GM12873 (cell line): ENCODE measurements around the gene C22orf31.

Source experiments
- TF ChIP-seq, protein P1 (sequence below): IDR thresholded peaks from 2 replicates; pipeline ENCODE4 v1.5.1; 2012; ENCODE audit warnings: low read depth, mild to moderate bottlenecking, moderate library complexity, low read length, control low read depth; ENCODE audit not compliant: insufficient read depth; ENCODE audit errors: missing control alignments

C22orf31 gene

DNA sequence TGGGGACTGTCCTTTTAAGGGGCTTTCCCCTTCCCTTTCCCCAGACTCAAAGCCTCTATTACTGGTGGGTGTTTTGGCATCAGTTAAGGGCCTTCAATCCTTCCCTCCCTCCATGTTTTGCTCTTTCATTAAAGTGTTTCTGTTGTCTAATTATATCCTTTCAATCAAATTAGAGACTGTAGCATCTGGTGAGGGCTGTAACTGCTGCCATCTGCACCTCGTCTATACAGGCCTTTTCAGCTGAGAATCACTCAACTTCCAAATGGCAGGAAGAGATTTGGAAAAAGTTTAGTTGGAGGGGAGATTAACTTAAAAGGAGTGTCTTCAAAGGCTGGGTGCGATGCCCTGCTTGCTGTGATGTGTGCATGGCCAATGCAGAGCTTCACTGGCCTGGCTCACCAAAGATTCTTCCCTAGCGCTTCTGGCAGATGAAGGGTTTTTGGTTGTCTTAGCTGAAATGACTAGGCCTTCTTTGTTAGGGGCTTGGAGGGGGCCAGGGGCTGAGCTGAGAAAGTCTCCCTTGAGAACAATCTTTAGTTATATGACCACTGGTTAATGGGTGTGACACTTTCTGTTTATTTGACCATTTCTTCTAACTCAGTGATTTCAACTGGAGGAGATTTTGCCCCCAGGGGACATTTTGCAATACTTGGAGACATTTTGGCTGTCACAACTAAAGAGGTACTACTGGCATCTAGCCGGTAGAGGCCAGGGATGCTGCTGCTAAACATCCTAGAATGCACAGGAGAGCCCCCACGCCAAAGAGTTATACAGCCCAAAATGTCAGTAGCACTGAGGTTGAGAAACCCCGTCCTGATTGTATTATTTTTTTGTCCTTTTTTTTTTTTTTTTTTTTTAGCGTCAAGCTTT, 18.7 kb upstream of the C22orf31 start:
- TF ChIP-seq, protein P1, sequence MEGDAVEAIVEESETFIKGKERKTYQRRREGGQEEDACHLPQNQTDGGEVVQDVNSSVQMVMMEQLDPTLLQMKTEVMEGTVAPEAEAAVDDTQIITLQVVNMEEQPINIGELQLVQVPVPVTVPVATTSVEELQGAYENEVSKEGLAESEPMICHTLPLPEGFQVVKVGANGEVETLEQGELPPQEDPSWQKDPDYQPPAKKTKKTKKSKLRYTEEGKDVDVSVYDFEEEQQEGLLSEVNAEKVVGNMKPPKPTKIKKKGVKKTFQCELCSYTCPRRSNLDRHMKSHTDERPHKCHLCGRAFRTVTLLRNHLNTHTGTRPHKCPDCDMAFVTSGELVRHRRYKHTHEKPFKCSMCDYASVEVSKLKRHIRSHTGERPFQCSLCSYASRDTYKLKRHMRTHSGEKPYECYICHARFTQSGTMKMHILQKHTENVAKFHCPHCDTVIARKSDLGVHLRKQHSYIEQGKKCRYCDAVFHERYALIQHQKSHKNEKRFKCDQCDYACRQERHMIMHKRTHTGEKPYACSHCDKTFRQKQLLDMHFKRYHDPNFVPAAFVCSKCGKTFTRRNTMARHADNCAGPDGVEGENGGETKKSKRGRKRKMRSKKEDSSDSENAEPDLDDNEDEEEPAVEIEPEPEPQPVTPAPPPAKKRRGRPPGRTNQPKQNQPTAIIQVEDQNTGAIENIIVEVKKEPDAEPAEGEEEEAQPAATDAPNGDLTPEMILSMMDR: no peak

DNA sequence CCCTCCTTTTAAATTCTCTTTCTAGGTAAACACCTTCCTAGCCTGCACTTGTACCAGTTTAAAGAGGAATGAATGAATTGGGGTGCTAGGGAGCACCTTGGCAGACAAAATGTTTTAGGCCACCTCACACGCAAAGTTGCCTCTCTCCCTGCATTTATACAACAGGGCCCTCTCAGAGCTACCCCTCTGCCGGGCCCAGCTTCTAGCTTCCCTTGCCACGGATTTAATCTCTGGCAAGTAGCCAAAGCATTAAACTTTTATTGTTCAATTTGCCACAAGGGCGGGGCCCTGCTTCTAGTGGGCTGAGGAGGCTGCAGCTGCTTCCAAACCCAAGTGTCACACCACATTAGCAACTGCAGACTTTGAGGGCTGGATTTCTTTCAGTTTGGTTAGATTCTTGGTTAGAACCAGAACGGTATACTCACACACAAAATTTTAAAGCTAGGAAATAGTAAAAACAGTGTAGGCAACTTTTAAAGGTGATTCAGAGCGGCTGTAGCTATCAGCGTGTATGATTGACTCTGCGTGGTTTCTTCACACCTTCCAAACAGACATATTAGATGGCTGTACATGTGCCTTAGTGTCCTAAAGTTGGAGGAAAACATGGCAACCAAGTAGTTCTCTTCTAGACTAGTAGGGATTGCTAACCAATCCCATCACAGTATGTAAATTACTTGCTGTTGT, 17.7 kb upstream of the C22orf31 start:
- TF ChIP-seq, protein P1: no peak

DNA sequence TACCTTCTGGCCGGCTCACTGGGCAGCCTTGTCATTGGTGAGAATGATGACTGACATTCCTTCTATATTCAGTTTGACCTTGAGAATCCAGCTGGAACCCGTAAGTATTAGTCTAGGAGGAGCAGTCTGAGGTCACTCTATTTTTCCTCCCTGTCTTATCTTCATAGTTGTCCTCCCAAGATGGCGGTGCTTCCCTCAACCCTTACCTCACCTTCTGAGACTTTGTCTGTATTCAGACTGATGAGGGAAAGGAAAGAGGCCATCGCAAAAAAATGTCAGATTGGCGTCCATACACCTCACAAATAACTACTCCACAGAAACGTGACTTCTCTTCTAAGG, 17.2 kb upstream of the C22orf31 start:
- TF ChIP-seq, protein P1: no peak

DNA sequence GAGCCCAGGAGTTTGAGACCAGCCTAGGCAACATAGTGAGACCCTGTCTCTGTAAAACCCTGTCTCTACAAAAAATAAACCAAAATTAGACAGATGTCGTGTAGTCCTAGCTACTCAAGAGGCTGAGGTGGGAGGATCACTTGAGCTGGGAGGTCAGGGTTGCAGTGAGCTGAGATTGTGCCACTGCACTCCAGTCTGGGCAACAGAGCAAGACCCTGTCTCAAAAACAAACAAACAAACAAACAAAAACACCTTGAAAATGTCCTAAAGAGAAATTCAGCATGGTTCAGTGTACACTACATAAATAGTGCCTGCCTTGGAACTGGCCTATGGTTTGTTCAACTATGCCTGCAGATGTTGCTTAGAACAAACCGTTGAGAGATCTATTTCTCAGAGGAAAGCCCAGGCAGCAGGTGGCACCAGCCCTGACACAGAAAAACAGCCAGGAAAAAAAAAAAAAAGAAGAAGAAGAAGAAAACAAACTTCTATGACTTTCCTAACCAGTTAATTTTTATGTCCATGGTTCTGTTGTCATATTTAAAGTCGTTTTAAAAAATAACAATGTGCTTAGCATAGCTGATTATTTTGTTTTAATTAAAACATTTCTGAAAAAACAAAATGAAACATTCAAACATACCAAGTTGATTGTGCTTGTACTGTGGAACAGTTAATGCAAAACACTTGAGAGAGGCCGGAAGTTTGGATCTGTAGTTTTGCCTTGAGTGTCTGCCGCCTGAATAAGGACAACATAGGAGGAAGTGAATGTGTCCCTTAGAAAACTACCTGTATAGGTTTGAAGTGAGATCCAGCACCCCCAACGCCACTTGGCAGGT, 16.6 kb upstream of the C22orf31 start:
- TF ChIP-seq, protein P1: no peak

DNA sequence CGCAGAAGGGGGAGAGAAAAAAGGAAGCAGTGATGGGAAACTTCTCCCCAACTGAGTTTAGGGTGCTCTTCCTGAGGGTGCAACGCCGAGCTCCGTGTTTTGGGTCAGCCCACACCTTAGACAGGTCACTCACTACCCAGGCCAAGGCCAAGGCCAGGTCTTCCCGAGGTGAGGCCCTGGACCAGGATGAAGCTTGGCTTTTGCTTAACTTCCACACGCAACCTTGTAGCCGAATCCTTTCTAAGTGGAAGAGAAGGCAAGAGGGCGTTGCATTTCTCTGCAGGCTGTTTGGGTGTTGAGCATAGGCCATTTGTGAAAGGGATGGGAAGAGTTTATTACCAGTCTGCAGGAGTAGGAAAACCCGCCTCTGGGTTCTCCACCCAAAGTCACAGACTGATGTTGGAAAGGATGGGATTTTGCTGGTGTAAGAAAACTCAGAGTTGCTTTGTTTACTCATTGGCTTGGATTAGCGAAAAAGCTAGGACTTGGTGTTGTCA, 12.7 kb upstream of the C22orf31 start:
- TF ChIP-seq, protein P1: no peak

DNA sequence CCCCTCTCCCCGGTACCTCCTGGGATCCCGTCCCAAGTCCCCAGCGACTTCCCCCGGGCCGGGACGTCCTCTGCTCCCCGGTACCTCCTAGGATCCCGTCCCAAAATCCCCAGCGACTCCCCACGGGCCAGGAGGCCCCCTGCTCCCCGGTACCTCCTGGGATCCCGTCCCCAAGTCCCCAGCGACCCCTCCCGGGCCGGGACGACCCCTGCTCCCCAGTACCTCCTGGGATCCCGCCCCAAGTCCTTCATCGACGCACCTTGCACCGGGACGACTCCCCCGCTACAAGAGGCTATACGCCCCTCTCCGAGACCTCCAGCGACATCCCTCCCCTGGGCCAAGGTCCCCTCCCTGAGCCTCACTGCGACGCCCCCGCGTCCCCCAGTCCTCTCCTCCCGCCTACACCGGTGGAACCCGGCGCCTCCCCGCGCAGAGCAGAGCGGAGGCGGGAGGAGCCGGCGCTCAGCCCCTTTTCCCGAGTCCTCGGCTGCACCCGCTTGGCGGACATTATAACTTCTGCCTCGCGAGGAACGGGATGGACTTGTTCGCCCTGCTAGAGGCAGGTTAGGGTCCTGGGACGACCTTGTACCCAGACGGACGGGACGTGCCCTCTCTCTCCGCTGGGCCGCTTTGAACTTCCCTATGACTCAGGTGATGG, 12.1 kb upstream of the C22orf31 start:
- TF ChIP-seq, protein P1: no peak
